Kidney (tissue), 14 donors: ENCODE measurements around the gene TTC19. TPM values are rescaled to one million over a fixed set of nuclear protein-coding genes. Genes with fewer than 3 reads are reported as not detected.
A peak's percentile ranks its signal among the peaks of the same experiment; 100 is the strongest.

Experiments used
- DNase-seq, 5 donors: peaks; one replicate each; pipeline ENCODE4 v3.0.0-alpha.2; 2013 to 2020
- FAIRE-seq: peaks from 2 replicates; lab custom pipeline; 2012; peaks lifted over from hg19 to GRCh38; lab: Jason Lieb, UNC
- H3K27ac ChIP-seq, 2 donors: one replicate each; pipeline ENCODE4 v1.7.0; 2013; ENCODE audit warnings: low read depth in 2 of 2, low read length in 2 of 2, inconsistent platforms in 1 of 2
- H3K27me3 ChIP-seq: one replicate; pipeline ENCODE4 v1.7.1; 2013; ENCODE audit warnings: low read length, inconsistent platforms; ENCODE audit not compliant: control insufficient read depth, insufficient read depth
- H3K36me3 ChIP-seq, 3 donors: one replicate each; pipeline versions ENCODE4 v1.7.0 to v1.7.1; 2013; ENCODE audit warnings: low read length in 3 of 3, control low read depth in 1 of 3, inconsistent platforms in 1 of 3; ENCODE audit not compliant: insufficient read depth in 3 of 3, control insufficient read depth in 2 of 3
- H3K4me1 ChIP-seq, 3 donors: one replicate each; pipeline versions ENCODE4 v1.7.0 to v1.7.1; 2013; ENCODE audit warnings: low read length in 3 of 3, inconsistent platforms in 1 of 3, low read depth in 1 of 3; ENCODE audit not compliant: control insufficient read depth in 2 of 3, insufficient read depth in 2 of 3
- H3K4me3 ChIP-seq, 3 donors: one replicate each; pipeline versions ENCODE4 v1.7.0 to v1.8.1; 2013; ENCODE audit warnings: low read length in 3 of 3, control low read depth in 1 of 3, inconsistent platforms in 1 of 3
- H3K9ac ChIP-seq, 3 donors: one replicate each; pipeline versions ENCODE4 v1.7.0 to v1.7.1; 2013; ENCODE audit warnings: low read length in 3 of 3, control low read depth in 1 of 3, inconsistent platforms in 1 of 3
- H3K9me3 ChIP-seq, 3 donors: one replicate each; pipeline versions ENCODE4 v1.7.0 to v1.7.1; 2013; ENCODE audit warnings: low read length in 3 of 3, control low read depth in 1 of 3, inconsistent platforms in 1 of 3; ENCODE audit not compliant: control insufficient read depth in 2 of 3, insufficient read depth in 1 of 3
- CTCF ChIP-seq: IDR thresholded peaks from 3 replicates; pipeline ENCODE4 v1.5.1; 2012; ENCODE audit warnings: mild to moderate bottlenecking, moderate library complexity, borderline replicate concordance; ENCODE audit not compliant: insufficient read depth; ENCODE audit errors: extremely low read depth
- intact Hi-C: fragments of 100-400 bp; cut with DNase I; formaldehyde crosslinking; loops from one replicate; pipeline ENCODE4 v1.11.1; 2022
- polyA plus RNA-seq: library from polyadenylated mRNA; stranded (reverse); fragments of 350-450 nt; fragmentation: Illumina TruSeq; extraction: RNeasy Lipid Tissue Mini Kit (QIAGEN cat#74804); gene quantifications from one replicate; pipeline ENCODE4 v1.2.3, GENCODE V29; 2014; ENCODE audit warnings: low read depth, low replicate concordance; ENCODE audit not compliant: insufficient read depth
- total RNA-seq: library from RNA; stranded (reverse); fragmentation: NEBNext Ultra II Directional; extraction: Animal tissue kit (Norgen Biotek cat#: 25700); gene quantifications from one replicate; pipeline ENCODE4 v1.2.1, GENCODE V29; 2021
- donor health status: control.
- donor health status: control.
- donor health status: control.
- donor health status: control.
- donor health status: control.
- donor health status: DM: yes; HTN: yes; CAD: no.
- donor health status: Normal renal cell carcinoma (clear cell type).

The TTC19 gene
- total and polyA plus RNA-seq, 2 donors from 2014 or later: 42.0 to 47.7 TPM

GRCh38 chr17:16005636-16006035, 6.0 kb downstream of the TTC19 start:
- Histone ChIP-seq H3K27ac (no peak overlapping the region), H3K36me3 (peaks cover 20 to 56% (median 34%) of the 10 kb centered on the region in 3 donors)
- no peak for FAIRE-seq

GRCh38 chr17:16007439-16007838, 7.8 kb downstream of the TTC19 start:
- Histone ChIP-seq H3K36me3 (peaks cover 12 to 53% (median 34%) of the 10 kb centered on the region in 3 donors), H3K27ac (no peak overlapping the region), H3K9me3 (no peaks in the 10 kb centered on the region), H3K9ac (no peak overlapping the region), H3K27me3 (no peaks in the 10 kb centered on the region), H3K4me1 (peaks cover 0 to 2% (median 0%) of the 10 kb centered on the region in 3 donors), H3K4me3 (no peak overlapping the region)
- DNase-seq (no peak), FAIRE-seq (no peak)
- TF ChIP-seq CTCF: no peak
- intact Hi-C loops: no loop called here

More at GRCh38 chr17:16005636-16006035, 6.0 kb downstream of the TTC19 start:
- intact Hi-C loops: no loop called here
- Histone ChIP-seq H3K4me1 (peaks cover 0 to 7% (median 4%) of the 10 kb centered on the region in 3 donors), H3K27me3 (no peaks in the 10 kb centered on the region), H3K9me3 (no peaks in the 10 kb centered on the region), H3K4me3 (no peak overlapping the region), H3K9ac (no peak overlapping the region)
- no peak for DNase-seq
- TF ChIP-seq CTCF: no peak

DNA sequence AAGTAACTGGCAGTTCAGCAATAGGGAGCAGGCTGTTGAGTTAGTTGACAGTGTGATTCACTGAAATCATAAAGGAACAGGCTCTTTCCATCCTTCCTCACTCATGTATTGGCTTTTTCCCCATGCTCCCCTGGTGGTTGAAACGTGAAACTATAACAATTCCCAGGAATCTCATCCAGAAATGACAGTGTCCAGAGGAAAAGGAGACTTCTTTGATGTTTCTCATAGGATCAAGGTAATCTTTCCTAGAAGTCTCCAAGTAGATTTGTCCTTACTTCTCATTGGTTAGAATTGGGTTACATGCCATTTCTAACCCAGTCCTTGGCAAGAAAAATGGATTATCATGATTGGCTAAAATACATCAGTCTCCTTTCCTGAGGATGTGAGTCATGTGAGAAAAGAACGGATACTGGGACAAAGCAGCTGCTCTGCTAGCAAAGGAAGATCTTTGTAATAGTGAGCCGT, 14.4 kb downstream of the TTC19 start:
- FAIRE-seq (no peak), DNase-seq (peak in 2 of 5 donors; percentile 9 to 25)
- no peak overlapping the region for H3K4me3 ChIP-seq
- H3K36me3 ChIP-seq: peaks cover 0 to 2% (median 0%) of the 10 kb centered on the region in 3 donors
- peak; percentile 16 for TF ChIP-seq CTCF
- no peak overlapping the region for H3K9ac ChIP-seq
- peaks cover 0 to 2% (median 0%) of the 10 kb centered on the region in 3 donors for H3K4me1 ChIP-seq
- no peaks in the 10 kb centered on the region for H3K27me3 ChIP-seq
- no peaks in the 10 kb centered on the region for H3K9me3 ChIP-seq
- intact Hi-C loops: no loop called here
- H3K27ac ChIP-seq: no peak overlapping the region

DNA sequence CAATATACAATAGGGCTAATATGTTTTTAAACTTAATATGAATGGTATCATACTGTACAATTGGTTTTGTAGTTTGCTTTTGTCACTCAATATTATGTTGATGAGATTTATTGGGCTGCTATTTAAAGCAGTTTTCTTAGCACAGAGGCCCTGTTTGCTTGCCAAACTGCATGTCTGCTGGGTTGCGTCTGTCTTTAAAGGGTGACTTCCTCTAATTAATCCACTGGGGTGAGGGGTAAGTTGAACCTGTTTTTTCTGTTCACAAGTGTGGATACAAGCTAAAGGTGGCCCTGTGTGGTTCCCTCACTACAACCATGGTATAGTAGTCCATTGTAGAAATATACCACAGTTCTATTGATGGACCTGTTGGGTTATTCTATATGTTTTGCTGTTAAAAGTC, 19.7 kb downstream of the TTC19 start:
- Histone ChIP-seq H3K4me3 (no peak overlapping the region), H3K9me3 (no peaks in the 10 kb centered on the region), H3K27ac (no peak overlapping the region), H3K9ac (no peak overlapping the region), H3K27me3 (no peaks in the 10 kb centered on the region), H3K4me1 (no peaks in the 10 kb centered on the region), H3K36me3 (peaks cover 0 to 13% (median 2%) of the 10 kb centered on the region in 3 donors)
- intact Hi-C loops: no loop called here
- FAIRE-seq: no peak
- TF ChIP-seq CTCF: no peak
- no peak for DNase-seq
